Parathyroid adenoma (tissue), 2 donors: Measurements from ENCODE around the gene EGFLAM.

ENCODE experiments used
- H2AFZ ChIP-seq: fragments of 300-600 bp; sonication (generic); one replicate; pipeline ENCODE4 v1.7.0; 2017; ENCODE audit warnings: antibody characterized with exemption, mild to moderate bottlenecking
- H3K27ac ChIP-seq: fragments of 300-600 bp; sonication (generic); one replicate; pipeline ENCODE4 v1.7.0; 2017
- H3K27me3 ChIP-seq: fragments of 300-600 bp; sonication (generic); one replicate; pipeline ENCODE4 v1.7.0; 2017; ENCODE audit warnings: low read length; ENCODE audit not compliant: control insufficient read depth, insufficient read depth
- H3K36me3 ChIP-seq: fragments of 300-600 bp; sonication (generic); one replicate; pipeline ENCODE4 v1.7.0; 2017; ENCODE audit warnings: low read length; ENCODE audit not compliant: control insufficient read depth, insufficient read depth
- H3K4me1 ChIP-seq: fragments of 300-600 bp; sonication (generic); one replicate; pipeline ENCODE4 v1.7.0; 2017; ENCODE audit warnings: control low read depth
- H3K4me2 ChIP-seq: fragments of 300-600 bp; sonication (generic); one replicate; pipeline ENCODE4 v1.7.0; 2017; ENCODE audit warnings: low read length
- H3K4me3 ChIP-seq: fragments of 300-600 bp; sonication (generic); one replicate; pipeline ENCODE4 v1.7.0; 2017; ENCODE audit warnings: low read depth, low read length
- H3K79me2 ChIP-seq: fragments of 300-600 bp; sonication (generic); one replicate; pipeline ENCODE4 v1.7.0; 2017; ENCODE audit warnings: control low read depth
- H3K9ac ChIP-seq: fragments of 300-600 bp; sonication (generic); one replicate; pipeline ENCODE4 v1.7.0; 2017; ENCODE audit warnings: mild to moderate bottlenecking
- H3K9me3 ChIP-seq: fragments of 300-600 bp; sonication (generic); one replicate; pipeline ENCODE4 v1.7.0; 2017; ENCODE audit warnings: low read length; ENCODE audit not compliant: control insufficient read depth
- CTCF ChIP-seq: fragments of 300-600 bp; sonication (generic); IDR thresholded peaks from one replicate; pipeline ENCODE4 v1.7.0; 2017; ENCODE audit warnings: antibody characterized with exemption, mild to moderate bottlenecking
- donor health status: primary hyperparathyroidism.

The EGFLAM gene

DNA sequence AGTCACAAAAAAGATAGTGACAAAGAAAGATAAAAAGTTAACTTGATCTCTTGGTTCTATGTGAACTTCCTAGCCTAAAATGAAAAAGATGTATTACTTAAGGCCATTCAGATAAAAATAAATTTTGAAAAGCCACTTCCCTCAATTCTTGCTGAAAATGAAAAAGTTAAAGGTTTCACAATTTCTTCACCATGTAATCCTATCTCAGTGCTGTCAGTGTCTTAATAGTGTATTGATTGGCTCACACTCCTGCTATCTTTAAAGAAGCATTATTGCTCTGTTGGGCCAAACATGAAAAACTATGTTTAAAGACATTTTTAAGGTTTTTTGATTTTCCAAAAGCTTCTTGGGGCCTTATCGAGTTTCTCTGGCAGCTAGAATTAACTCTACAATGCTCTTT, 18.1 kb upstream of the EGFLAM start:
- no peaks in the 10 kb centered on the region for H3K27me3 ChIP-seq
- no peaks in the 10 kb centered on the region for H3K9me3 ChIP-seq
- no peaks in the 10 kb centered on the region for H3K36me3 ChIP-seq
- H3K27ac ChIP-seq = no peak overlapping the region
- H3K79me2 ChIP-seq = no peaks in the 10 kb centered on the region
- no peak overlapping the region for H2AFZ ChIP-seq
- no peak overlapping the region for H3K4me2 ChIP-seq
- TF ChIP-seq CTCF = no peak
- no peak overlapping the region for H3K9ac ChIP-seq
- H3K4me3 ChIP-seq = no peak overlapping the region
- no peaks in the 10 kb centered on the region for H3K4me1 ChIP-seq

DNA sequence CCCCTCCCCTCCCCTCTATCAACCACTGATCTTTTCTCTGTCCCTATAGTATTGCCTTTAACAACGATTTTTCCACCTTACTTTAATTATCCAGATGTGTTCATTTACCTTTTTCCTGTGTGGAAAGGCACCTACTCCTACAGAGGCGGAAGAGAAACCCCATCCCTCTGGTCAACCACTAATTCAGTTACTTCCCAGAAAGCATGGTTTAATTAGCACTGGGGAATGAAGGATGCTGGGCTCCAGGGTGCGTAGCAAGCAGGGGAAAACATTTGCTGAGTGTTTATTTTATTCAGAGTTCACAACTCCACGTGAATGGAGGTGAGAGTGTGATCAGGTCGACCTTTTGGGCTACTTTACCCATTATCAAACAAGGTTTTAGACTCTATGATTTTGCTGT, 16.7 kb upstream of the EGFLAM start:
- Histone ChIP-seq H3K4me1 (no peaks in the 10 kb centered on the region), H3K4me2 (no peak overlapping the region), H3K4me3 (no peak overlapping the region), H3K27me3 (no peaks in the 10 kb centered on the region), H3K36me3 (no peaks in the 10 kb centered on the region), H3K9me3 (no peaks in the 10 kb centered on the region), H3K79me2 (no peaks in the 10 kb centered on the region), H2AFZ (no peak overlapping the region), H3K9ac (no peak overlapping the region), H3K27ac (no peak overlapping the region)
- TF ChIP-seq CTCF = no peak

DNA sequence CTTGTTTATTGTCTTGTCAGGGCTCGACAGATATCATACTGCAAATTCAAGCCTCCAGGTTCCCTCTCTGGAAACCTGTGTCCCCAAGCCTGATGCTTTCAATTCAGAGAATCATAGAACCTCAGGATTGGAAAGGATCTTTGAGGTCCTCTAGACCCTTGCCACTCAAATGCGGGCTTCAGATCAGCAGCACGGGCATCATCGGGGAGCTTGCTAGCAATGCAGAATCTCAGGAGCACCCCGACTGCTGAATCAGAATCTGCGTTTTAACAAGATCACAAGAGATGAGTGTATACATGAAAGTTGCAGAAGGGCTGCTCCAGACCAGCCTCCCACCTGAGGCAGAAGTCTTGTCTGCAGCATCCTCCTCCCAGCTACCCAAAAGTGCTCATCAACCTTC, 13.1 kb upstream of the EGFLAM start:
- H3K9ac ChIP-seq = no peak overlapping the region
- H3K27ac ChIP-seq = no peak overlapping the region
- no peak overlapping the region for H3K4me2 ChIP-seq
- no peaks in the 10 kb centered on the region for H3K9me3 ChIP-seq
- H2AFZ ChIP-seq = no peak overlapping the region
- no peaks in the 10 kb centered on the region for H3K4me1 ChIP-seq
- H3K79me2 ChIP-seq = no peaks in the 10 kb centered on the region
- no peaks in the 10 kb centered on the region for H3K27me3 ChIP-seq
- H3K4me3 ChIP-seq = no peak overlapping the region
- no peaks in the 10 kb centered on the region for H3K36me3 ChIP-seq
- no peak for TF ChIP-seq CTCF

DNA sequence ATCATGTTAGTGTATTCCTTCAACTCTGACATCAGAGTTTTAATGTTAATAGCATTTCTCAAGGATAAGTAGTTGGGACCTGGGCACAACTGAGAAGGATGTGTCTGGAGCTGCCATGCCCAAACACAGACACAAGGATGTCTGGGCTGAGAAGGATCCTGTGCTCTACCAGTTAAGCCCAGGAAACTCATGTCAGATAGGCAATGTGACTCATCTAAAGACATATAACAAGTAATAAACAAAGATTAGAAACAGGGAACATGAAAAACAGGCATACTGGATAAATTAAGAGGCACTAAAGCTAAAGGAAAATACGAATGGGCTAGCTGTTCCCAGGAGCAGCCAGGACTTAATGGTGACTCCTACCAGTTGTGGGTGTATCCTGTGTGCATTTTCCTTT, 9.1 kb upstream of the EGFLAM start:
- Histone ChIP-seq H3K4me2 (no peak overlapping the region), H3K9ac (no peak overlapping the region), H3K4me1 (no peaks in the 10 kb centered on the region), H3K79me2 (no peaks in the 10 kb centered on the region), H3K27ac (no peak overlapping the region), H3K4me3 (no peak overlapping the region), H3K36me3 (no peaks in the 10 kb centered on the region), H3K9me3 (no peaks in the 10 kb centered on the region), H2AFZ (no peak overlapping the region), H3K27me3 (no peaks in the 10 kb centered on the region)
- TF ChIP-seq CTCF = no peak

DNA sequence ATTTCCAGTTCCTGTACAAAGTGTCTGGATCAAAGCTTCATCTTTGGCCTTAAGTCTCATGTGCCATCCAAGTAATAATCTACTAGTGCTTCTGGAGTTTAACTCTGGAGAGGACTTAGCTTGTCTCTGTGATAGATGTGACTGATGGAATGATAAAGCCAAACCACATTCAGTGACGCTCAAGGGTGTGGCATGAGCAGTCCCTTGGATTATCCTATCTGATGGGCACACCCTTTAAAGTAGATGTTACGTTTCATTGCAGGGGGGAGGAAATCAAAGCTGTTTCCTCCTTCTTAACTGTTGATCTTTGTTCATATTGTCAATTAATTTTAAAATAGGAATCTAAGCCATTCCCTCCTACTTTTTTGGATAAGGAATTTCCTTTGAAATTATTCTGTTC, 8.5 kb upstream of the EGFLAM start:
- H3K9me3 ChIP-seq = no peaks in the 10 kb centered on the region
- H2AFZ ChIP-seq = no peak overlapping the region
- H3K9ac ChIP-seq = no peak overlapping the region
- no peak overlapping the region for H3K4me3 ChIP-seq
- no peaks in the 10 kb centered on the region for H3K79me2 ChIP-seq
- no peak for TF ChIP-seq CTCF
- H3K4me2 ChIP-seq = no peak overlapping the region
- no peaks in the 10 kb centered on the region for H3K27me3 ChIP-seq
- H3K27ac ChIP-seq = no peak overlapping the region
- H3K36me3 ChIP-seq = no peaks in the 10 kb centered on the region
- no peaks in the 10 kb centered on the region for H3K4me1 ChIP-seq
